Activated T-cell treated with anti-CD3 and anti-CD28 coated beads for 48 hours (primary cell): Measurements from ENCODE around the gene IMMP2L.

ENCODE experiments used
- DNase-seq: peaks from one replicate; pipeline ENCODE4 v3.0.0-alpha.2; 2020; ENCODE audit warnings: low read depth

The IMMP2L gene

DNA sequence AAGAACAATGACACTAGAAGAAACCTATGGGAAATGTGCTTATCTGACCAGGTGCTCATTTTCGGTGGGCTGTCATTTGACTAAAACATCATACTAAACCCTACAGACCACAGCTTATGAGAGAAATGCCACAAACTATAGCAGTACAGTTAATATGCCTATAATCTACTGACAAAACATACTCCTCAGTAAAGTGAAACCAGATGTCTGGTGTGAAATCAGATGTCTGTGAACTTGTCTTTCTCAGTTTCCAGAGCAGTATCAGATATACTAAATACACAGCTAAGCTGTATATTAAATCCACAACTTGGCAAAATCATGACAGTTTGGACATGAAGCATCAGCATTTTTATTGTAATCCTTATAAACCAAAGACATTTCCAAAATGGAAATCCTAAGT is 3.3 kb downstream of the IMMP2L start:
- no peak for DNase-seq

DNA sequence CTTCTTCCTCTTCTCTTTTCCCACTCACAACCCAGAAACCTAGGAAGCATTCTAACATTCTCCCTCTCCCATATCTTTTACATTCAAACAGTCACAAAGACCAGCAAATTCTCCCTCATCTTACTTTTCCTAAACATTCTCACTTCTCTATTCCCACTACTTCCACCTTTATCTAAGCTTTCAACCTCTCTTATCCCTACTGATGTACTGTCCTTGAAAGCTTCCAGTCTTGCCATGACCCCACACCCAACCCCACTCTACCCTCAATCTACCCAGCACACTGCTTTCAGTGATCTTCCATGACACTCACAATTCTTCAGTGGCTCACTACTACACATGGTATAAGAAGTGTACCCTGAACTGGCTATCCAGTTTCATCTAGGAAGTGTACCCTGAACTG is 5.3 kb downstream of the IMMP2L start:
- no peak for DNase-seq

DNA sequence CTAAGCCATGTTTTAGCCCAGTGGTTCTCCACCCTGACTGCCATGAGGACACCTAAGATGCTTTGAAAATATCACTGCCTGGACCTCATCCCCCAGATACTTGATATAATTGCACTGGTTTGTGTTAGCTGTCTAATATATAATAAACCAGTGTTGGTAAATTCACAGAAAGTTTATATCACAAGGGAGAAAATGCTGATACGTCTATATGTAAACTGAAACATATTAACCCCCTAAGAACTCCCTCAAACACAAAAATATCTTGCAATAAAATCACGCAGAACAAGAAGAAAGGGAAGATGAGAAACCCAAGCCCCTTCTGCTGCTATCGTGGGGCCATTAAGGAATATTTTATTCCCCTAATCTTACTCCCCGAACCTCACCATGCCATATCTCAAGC is 8.2 kb downstream of the IMMP2L start:
- no peak for DNase-seq

DNA sequence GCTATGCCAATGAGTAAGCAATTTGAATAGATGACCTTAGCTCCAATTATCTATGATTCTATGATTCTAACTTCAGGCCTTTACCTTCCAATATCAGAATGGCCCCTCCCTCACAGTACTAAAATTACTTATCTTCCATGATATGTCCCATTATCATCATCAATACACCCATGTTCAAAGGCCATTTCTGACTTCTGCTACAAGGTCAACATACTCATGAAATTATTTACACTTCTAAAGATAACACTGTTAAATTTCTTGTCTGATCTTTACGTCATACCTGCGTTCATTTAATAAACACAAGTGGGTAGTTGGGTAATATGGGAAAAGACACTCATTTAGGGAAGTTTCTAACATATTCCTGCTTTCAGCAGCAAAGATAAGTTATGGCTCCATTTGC is 21.2 kb downstream of the IMMP2L start:
- no peak for DNase-seq

DNA sequence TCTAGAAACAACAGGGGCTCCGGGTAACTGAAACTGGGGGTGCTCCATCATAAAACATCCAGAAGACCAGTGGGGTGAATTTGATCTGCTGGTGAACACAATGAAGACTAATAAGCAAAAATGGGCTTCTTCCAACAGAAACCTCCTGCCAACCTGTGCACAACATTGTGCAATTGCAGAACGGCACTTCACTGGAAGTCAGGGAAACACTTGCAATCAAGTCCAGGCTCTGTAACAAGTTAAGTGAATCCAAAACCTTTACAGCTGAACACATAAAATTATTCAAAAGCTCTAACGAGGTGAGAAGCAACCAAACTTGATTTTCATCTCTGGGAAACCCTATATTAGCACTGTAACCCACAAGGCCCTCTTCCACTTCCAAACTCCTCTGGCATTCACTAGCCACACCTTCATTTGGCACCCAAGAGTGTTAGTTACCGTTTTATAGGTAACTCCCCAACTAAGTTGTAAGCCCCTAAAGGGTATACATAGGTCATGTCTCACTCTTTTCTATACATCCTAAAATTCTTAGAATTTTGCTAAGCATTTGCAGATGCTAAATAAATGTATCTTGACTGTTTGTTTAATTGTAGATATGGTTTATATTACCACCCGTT is 22.0 kb downstream of the IMMP2L start:
- no peak for DNase-seq

DNA sequence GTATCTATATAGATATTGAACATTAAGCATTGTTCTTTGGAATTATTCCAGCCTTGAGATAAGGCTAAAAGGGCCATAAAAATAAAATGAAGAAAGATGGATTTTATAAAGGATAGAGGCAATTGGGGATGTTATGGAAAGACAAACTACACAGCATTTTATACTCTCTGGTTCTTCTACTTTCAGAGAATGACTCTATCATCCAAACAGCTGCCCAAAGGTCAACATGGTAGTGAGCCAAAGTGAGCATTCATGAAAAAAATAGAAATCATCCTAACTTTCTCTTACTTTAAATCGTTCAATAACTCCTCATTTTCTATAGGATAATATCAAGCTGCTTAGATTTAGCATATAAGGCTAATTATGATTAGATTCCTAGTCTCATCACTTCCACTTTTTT is 25.2 kb downstream of the IMMP2L start:
- DNase-seq, result no peak

DNA sequence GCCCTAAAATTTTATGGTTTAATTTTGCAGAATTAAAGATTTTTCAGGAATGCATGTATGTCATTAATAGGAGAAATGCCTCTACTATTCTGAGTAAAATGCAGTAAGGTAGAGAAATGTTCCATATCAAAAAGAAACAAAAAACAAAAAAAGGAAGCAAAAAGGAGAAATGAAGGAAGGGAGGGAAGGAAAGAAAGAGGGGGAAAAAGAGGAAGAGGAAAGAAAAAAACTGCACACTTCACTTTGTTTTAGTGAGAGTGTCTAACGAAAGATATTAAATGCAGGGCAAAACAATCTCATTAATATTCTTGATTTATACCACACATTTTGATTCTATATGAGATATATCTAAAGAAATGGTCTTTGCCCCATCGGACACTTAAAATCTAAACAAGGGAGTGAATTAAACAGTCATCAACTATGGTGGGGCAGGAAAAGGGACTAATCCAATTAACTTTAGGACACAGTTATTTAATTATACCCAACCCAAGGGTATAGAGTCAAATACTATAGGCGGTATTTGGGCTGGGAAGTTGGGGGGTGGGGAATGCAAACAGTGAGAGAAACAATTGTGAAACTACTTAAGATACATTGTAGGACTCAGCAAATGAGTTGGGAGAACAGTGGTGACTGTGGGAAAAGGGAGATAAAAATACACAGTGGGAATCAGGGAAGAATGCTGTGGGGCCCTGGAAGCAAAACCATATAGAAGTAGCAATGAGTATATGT is 27.0 kb downstream of the IMMP2L start:
- DNase-seq, result no peak

DNA sequence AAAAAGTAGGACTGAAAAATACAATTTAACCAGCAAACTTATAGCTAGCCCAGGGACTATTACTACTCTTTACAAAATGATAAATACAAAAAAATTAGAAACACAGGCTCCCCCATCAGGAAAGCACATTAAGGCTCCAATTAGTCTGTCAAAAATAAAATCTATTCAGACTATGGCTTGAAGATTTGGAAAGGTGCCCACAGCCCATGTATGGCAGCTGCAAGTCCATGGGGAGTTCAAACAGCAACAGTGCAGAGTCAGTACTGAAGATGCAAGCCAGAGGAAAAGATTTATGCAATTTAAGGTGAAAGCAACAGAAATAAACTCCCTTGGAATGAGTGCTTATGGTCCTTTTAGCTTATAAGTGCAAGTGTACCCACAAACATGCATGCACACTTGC is 29.7 kb downstream of the IMMP2L start:
- no peak for DNase-seq

DNA sequence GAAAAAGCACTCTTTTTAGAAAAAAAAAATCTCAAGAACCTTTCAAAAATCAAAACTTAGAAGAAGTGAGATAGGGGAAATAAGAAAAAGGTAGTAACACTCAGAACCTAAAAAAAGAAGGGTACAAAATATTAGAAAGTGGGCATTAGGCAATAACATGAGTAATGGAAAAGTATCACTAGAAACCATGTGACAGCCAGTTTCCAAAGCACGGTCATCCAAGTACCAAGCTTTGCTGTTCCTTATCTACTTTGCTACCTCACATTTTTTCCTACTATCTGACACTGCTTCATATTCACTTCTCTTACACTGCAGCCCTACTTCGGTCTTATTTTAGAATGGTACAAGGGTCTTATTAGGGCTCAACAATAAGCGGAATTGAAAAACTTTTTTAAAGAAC is 30.3 kb downstream of the IMMP2L start:
- no peak for DNase-seq

DNA sequence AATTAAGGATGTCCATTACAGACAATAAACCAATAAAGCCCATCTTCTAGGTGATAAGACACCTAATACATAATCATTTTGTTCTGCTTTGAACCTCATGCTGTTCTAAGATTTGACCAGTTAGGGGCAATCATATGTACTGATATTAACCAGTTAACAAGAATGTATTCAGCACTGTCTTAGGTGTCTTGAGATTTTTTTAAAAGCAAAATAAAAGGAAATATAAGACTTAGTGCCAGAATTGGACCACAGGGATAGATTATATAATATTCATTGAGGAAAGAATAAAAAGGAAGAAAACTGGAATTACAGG is 32.0 kb downstream of the IMMP2L start:
- no peak for DNase-seq

DNA sequence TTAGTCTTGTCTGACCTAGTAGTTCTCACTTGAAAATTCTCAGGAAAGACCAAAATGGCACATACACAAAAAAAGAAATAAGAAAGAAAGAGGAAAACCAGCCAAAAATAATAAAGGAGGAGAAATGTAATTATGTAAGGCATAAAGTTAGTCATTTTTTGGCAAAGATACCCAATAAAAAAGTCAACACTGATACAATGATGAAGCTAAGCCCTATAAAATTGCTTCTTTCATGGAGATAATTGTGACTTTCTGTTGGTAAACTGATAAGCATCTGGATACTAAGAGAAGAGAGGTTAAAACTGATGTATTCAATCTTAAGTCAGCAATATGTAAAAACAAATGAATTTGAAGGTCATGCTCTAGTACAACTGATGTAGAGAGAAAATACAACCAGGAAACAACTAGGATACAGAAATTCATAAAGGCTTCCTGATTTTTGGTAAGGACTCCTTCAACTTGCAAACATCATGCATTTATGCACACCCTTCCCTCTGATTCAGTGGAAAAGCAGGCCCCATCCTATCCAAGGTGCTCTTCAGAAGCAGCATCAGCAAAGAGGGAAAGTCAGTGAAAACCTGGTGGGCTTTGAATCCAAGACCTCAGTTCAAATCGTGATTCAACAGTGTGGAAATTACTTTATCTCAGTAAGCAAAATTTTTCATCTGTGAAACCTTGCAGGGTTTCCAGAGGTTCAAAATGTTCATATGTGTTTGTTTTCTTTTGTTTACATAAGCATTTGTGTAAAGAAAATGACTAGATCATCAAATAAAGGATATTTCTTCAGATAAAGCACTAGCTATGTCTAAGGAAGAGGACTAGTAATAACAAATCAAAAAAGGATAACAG is 32.6 kb downstream of the IMMP2L start:
- DNase-seq, result no peak

DNA sequence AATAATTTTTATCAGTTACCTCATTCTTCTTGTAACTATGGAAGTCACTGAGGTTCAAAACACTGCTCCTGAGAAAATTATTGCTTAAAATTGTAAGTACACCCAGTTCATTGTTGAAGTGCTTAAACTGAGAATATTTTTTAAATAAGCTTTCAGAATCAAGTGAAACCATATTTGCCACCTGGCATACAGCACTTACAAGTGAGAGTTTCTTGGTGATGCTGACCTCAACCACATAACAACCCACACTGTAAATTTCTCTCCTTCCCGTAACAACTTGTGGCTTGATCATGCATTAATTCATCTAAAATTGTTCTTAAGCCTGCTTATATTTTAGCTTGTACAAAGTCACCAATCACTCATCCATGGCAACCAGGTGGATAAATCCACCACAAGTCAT is 34.0 kb downstream of the IMMP2L start:
- DNase-seq, result no peak

DNA sequence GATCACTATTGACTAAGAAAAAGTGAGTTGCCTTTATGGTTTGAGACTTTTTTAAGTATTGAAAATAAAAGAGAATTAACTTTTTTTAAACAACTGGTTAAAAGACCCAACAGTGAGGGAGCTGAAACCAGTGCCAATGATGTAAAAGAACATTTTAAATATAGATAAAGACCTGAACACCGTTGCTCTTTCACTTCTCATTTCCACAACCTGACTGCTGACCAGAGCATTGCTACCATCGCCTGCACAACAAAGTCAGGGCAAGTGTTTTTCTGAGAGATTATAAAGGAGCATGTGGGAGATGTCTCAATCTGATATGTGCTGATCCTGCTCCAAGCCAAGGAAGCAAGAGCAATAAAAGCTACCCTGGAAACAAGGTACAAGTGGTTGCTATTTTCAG is 34.7 kb downstream of the IMMP2L start:
- no peak for DNase-seq

DNA sequence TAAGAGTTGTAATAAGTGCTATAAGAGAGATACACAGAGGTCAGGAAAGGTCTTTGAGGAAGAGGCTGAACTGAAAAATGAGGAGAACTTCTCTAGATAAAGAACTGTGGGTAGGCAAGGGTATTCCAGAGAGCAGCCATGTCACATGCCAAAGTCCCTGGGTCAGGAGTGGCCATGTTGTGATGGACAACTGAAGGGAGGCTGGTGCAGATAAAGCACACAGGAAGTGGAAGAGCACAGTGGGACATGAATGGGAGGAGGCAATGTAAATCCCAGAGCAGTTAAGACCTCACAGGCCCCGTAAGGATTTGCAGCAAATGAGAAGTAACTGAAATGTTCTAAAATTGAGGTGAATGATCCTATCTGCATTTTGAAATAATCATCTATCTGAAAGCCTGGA is 37.2 kb downstream of the IMMP2L start:
- no peak for DNase-seq

DNA sequence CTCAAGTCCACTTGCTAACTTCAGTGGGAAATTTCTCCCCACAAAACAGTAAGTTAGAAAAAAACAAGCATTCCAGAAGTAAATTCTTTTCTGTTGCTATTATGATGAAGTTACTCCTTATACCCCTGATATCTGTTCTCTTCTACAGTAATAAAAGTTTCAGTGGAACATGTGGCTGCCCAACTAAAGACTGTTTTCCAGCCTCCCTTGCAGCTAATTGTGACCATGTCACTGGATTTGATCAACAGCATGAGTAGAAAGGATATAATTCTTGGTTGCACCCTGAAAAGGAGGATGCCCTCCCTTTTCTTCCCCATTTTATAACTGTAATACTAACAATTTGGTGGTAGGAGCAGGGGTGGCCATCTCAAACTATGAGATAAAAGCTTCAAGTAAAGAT is 40.6 kb downstream of the IMMP2L start:
- DNase-seq, result no peak

DNA sequence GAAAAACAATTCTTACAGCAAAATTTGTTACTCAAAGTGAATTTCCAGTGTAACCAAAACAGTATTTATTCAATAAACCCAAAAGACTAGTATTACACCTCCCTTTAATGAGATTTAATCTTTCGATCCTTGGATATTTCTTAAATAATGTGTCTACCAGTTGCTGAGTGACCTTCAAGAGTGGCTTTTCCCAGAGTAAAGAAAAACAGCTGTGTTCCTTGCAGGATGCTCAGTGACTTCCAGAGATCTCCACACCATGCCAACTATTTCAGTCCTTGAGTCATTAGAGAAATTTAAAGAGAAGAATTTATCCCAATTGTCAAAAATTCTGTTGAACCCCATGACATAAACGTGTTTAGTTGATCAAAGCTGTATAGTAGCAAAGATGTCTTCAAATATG is 44.0 kb downstream of the IMMP2L start:
- no peak for DNase-seq

DNA sequence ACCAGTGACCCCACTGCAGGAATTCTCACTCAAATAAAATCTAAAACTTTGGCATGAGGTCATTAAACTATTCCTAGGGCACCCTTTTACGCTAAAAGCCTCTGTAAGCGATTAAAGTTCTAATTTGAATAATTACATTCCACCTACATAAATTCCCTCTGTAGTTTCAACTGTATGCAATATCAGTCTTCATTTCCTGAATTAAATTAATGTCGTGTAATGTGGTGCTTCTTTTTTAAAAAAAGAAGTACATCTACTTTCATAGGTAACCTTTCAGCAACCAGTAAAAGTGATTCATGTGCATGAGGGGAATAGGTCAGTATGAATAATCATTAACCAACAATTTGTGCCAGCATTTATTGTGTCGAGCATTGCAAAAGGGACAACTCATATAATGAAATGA is 44.7 kb downstream of the IMMP2L start:
- DNase-seq, result no peak

DNA sequence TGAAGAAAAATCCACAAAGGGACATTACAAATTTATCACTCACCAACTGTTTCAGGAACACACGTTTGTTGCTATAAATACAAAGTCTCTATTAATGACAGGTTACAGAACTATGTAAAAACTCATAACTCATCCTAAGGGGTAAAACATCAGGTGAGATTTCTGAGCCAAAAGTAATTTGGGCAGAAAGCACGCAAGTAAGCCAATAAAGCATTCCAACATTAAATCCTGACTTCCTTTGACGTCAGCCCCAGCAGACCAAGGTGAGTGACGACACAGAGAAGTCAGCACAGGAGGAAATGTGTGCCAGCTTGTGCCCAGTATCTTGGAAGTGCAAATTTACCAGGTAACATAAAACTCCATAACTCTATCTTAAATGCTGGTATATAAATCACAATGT is 45.7 kb downstream of the IMMP2L start:
- no peak for DNase-seq

DNA sequence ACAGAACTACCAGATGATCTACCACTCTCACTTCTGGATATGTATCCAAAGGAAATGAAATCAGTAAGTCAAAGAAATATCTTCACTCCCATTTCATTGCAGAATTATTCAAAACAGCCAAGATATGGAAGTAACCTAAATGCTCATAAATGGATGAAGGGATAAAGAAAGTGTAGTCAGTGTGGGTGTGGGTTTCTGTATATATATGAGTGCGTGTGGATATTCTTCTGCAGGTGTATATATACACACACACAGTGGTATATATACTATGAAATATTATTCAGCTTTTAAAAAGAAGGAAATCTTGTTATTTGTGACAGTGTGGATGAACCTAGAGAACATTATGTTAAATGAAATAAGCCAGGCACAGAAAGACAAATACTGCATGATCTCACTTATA is 48.7 kb downstream of the IMMP2L start:
- DNase-seq, result no peak

DNA sequence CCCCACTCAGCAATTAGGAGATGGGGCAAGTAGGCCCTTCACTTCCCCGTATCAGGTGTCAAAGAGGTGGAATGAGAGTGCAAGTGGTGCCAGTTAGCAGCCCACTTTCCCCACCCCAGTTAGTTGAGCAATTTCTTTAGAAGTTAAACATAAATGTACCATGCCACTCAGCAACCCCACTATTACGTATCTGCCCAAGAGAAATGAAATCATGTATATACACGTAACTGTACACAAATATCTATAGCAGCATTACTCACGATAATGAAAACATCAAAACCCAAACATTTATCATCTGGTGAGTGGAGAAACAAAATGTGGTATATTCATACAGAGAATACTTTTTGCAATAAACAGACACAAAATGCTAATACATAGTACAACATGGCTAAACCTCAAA is 50.4 kb downstream of the IMMP2L start:
- no peak for DNase-seq

DNA sequence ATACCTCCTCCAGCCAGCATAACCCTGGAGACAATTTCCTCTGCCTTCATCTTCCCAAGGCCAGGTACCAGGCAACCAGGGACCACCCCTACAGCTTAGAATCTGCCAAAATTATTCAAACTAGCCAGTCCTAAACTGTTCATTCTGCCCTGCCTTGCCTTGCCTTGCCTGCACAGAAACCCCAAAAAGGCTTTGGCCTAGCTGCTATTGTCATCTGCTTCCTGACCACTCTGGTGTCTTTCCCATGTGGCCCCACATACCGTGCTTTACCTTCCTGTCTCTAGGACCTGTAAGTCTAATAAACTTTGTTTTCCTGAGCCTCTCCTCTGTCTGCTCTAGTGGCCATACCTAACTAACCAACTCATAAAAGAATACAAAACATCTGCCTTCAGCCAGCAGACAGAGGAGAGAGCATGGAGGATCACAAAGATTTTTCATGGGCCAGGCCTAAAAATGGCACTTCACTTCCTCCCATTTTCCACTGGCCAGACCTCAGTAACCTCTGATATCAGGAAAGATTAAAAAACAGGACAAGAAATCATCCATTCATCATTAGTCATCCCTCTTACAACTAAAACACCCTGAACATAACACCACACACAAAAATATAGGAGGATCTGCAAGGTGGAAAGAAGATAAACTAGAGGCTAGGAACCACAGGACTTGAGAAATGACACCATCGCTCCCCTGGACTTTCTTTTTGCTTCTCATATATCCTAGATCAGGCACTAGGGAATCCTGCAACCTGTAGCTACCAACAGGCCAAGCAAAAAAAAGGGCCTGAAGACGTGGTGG is 51.5 kb downstream of the IMMP2L start:
- no peak for DNase-seq

DNA sequence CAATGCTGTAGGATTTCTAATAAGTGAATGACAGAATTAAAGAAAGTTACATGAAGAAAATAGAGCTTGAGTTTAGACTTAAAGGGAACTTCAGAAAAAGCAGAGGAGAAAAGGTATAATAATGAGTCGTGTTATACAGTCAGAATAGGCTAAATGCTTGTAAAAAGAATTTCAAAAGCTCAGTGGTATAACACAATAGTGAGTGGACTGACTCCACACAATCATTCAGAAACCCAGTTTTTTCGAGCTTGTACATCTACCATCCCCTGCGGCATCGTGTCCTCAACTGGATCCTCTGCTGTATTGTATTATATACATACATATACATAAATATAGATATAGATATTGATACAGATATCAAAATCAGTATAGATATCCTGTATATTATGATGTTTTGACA is 52.2 kb downstream of the IMMP2L start:
- DNase-seq, result no peak

DNA sequence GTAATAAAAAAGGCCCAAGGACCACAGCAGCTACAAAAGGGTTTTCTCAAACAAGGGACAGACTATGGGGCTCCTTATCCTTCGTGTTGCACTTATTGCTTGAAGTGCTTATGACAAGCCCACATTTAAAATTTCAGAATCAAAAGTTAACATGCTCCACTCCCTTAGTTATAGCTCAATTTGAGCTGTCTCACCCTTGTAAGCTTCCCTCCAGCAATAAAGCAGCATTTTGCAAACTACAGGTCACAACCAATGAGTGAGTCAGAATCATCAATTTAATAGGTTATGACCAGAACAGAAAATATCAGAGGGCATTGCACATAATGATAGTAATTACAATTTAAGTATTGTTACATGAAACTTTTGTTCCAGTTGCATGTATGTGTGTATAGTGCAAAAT is 53.0 kb downstream of the IMMP2L start:
- no peak for DNase-seq
